Measurements from ENCODE around the gene SLX9. TPM values are rescaled to one million over a fixed set of nuclear protein-coding genes. Genes with fewer than 3 reads are reported as not detected.

SLX9 gene
- total RNA-seq, 1 donor from 2014 or later = 24.0 TPM

DNA sequence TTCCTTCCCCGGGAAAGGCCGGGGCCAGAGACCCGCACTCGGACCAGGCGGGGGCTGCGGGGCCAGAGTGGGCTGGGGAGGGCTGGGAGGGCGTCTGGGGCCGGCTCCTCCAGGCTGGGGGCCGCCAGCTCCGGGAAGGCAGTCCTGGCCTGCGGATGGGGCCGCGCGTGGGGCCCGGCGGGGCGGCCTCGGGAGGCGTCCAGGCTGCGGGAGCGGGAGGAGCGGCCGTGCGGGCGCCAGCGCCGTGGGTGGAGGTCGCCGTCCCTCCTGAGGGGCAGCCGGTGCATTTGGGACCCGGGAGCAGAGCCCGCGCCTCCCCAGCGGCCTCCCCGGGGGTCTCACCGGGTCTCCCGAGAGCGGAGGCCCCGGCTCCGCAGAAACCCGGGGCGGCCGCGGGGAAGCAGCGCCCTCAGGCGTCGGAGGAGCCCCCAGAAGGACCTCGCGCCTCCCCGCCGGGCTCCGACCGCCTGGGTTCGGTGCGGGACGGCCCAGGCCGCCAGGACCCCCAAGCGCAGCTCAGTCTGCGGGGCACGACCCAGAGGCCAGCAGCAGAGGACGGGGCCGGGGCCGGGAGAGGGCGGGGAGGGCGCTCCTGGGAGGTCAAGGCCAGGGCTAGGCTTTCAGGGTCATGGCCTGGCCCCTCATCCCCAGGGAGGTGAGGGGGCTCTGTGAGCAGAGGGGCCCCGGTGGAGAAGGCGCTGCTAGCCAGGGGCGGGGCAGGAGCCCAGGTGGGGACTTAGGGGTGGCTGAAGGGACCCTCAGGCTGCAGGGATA lies 7.2 kb upstream of the SLX9 start:
- Mint-ChIP-seq H3K27me3 (ENCODE audit: low read depth) (peaks cover 25% of the 10 kb centered on the region), H3K4me3 (ENCODE audit: unreplicated experiment) (no peak overlapping the region), H3K27ac (ENCODE audit: unreplicated experiment) (no peak overlapping the region), H3K4me1 (ENCODE audit: low read depth) (peaks cover 35% of the 10 kb centered on the region), H3K9me3 (ENCODE audit: low read depth) (no peaks in the 10 kb centered on the region), H3K36me3 (ENCODE audit: low read depth) (peaks cover 2% of the 10 kb centered on the region)
- peak; percentile 75 for TF ChIP-seq CTCF (IDR thresholded peaks at IDR 0.05)
- peak; percentile 68 for DNase-seq (ENCODE audit: low spot score)

DNA sequence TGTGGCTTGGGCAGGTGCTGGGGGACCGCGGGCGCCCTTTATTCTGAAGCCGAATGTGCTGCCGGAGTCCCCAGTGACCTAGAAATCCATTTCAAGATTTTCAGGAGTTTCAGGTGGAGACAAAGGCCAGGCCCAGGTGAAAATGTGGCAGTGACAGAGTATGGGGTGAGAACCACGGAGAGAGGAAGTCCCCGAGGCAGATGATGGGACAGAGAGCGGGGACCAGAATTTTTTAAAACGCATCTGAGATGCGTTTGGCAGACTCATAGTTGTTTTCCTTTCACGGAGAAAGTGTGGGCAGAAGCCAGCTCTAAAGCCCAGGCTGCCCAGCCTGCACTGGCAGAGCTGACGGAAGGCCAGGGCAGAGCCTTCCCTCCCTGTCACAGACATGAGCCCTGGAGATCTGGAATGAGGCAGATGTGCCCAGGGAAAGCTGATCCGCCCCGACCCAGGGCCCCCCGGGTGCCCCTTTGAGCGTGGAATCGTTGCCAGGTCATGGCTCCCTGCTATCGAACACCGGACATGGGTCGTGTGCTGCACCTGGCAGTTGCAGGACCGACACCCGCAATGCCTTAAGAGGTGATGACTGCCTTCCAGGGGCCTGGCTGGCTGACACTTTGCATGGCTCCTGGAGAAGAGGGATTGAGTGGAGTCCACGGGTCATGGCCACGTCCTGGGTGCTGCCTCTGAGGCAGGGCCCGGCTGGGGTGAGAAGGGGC lies 6.5 kb upstream of the SLX9 start:
- peaks cover 25% of the 10 kb centered on the region for H3K27me3 Mint-ChIP-seq (ENCODE audit: low read depth)
- peak; percentile 79 for DNase-seq (ENCODE audit: low spot score)
- peak overlapping the region; percentile 16 for H3K4me3 Mint-ChIP-seq (ENCODE audit: unreplicated experiment)
- H3K4me1 Mint-ChIP-seq (ENCODE audit: low read depth) = peaks cover 27% of the 10 kb centered on the region
- TF ChIP-seq CTCF (IDR thresholded peaks at IDR 0.05) = no peak
- peaks cover 2% of the 10 kb centered on the region for H3K36me3 Mint-ChIP-seq (ENCODE audit: low read depth)
- H3K27ac Mint-ChIP-seq (ENCODE audit: unreplicated experiment) = no peak overlapping the region
- no peaks in the 10 kb centered on the region for H3K9me3 Mint-ChIP-seq (ENCODE audit: low read depth)

GRCh38 chr21:44933918-44934260 lies 5.9 kb upstream of the SLX9 start:
- DNase-seq (ENCODE audit: low spot score) = peak; percentile 82
- H3K9me3 Mint-ChIP-seq (ENCODE audit: low read depth) = no peaks in the 10 kb centered on the region
- TF ChIP-seq CTCF (IDR thresholded peaks at IDR 0.05) = no peak

GRCh38 chr21:44934276-44934675 lies 5.6 kb upstream of the SLX9 start:
- Mint-ChIP-seq H3K36me3 (ENCODE audit: low read depth) (peaks cover 2% of the 10 kb centered on the region), H3K4me3 (ENCODE audit: unreplicated experiment) (no peak overlapping the region), H3K4me1 (ENCODE audit: low read depth) (peaks cover 23% of the 10 kb centered on the region), H3K27ac (ENCODE audit: unreplicated experiment) (no peak overlapping the region), H3K27me3 (ENCODE audit: low read depth) (peaks cover 25% of the 10 kb centered on the region), H3K9me3 (ENCODE audit: low read depth) (no peaks in the 10 kb centered on the region)
- DNase-seq (ENCODE audit: low spot score) = no peak
- no peak for TF ChIP-seq CTCF (IDR thresholded peaks at IDR 0.05)

More at GRCh38 chr21:44933918-44934260, 5.9 kb upstream of the SLX9 start:
- H3K4me1 Mint-ChIP-seq (ENCODE audit: low read depth) = peaks cover 23% of the 10 kb centered on the region
- peaks cover 25% of the 10 kb centered on the region for H3K27me3 Mint-ChIP-seq (ENCODE audit: low read depth)
- H3K27ac Mint-ChIP-seq (ENCODE audit: unreplicated experiment) = no peak overlapping the region
- no peak overlapping the region for H3K4me3 Mint-ChIP-seq (ENCODE audit: unreplicated experiment)
- peaks cover 2% of the 10 kb centered on the region for H3K36me3 Mint-ChIP-seq (ENCODE audit: low read depth)

GRCh38 chr21:44934797-44935532 lies 4.9 kb upstream of the SLX9 start:
- TF ChIP-seq CTCF (IDR thresholded peaks at IDR 0.05) = no peak
- Mint-ChIP-seq H3K36me3 (ENCODE audit: low read depth) (peaks cover 2% of the 10 kb centered on the region), H3K27ac (ENCODE audit: unreplicated experiment) (no peak overlapping the region), H3K4me1 (ENCODE audit: low read depth) (peaks cover 19% of the 10 kb centered on the region), H3K4me3 (ENCODE audit: unreplicated experiment) (no peak overlapping the region), H3K9me3 (ENCODE audit: low read depth) (no peaks in the 10 kb centered on the region), H3K27me3 (ENCODE audit: low read depth) (peaks cover 25% of the 10 kb centered on the region)
- peak; percentile 68 for DNase-seq (ENCODE audit: low spot score)
